ENCODE results near the gene ARSB.
"Not testable (repeated sequence)": the region's sequence is repeated elsewhere in the genome, so short reads cannot be mapped to it uniquely, and the experiment has no call there.

The ARSB gene

GRCh38 chr5:78746021-78746770, 238.9 kb downstream of the ARSB start:
- Mint-ChIP-seq H3K4me1 (peaks cover under 1 to 1% of the 10 kb centered on the region in 2 donors), H3K9me3 (no peaks in the 10 kb centered on the region), H3K36me3 (peaks cover 0 to under 1% of the 10 kb centered on the region in 2 donors), H3K27ac (peak overlapping the region; percentile 11), H3K4me3 (no peak overlapping the region), H3K27me3 (no peaks in the 10 kb centered on the region)
- DNase-seq (no peak), ATAC-seq (replicated peaks) (no peak)

GRCh38 chr5:78744951-78745534, 240.1 kb downstream of the ARSB start:
- no peaks in the 10 kb centered on the region for H3K9me3 Mint-ChIP-seq
- H3K36me3 Mint-ChIP-seq: no peaks in the 10 kb centered on the region
- ATAC-seq (replicated peaks): no peak
- no peak for DNase-seq
- H3K4me3 Mint-ChIP-seq: no peak overlapping the region
- peaks cover 0 to 1% of the 10 kb centered on the region in 2 donors for H3K4me1 Mint-ChIP-seq
- H3K27me3 Mint-ChIP-seq: no peaks in the 10 kb centered on the region
- H3K27ac Mint-ChIP-seq: no peak overlapping the region

GRCh38 chr5:78741019-78741418, 244.1 kb downstream of the ARSB start:
- Mint-ChIP-seq H3K4me3 (no peak overlapping the region), H3K27ac (no peak overlapping the region), H3K36me3 (no peaks in the 10 kb centered on the region), H3K4me1 (peaks cover 3 to 4% of the 10 kb centered on the region in 2 donors), H3K27me3 (no peaks in the 10 kb centered on the region), H3K9me3 (no peaks in the 10 kb centered on the region)
- ATAC-seq (replicated peaks) (no peak), DNase-seq (no peak)

GRCh38 chr5:78738693-78739300, 246.3 kb downstream of the ARSB start:
- no peak for DNase-seq
- ATAC-seq (replicated peaks): no peak
- H3K4me3 Mint-ChIP-seq: no peak overlapping the region
- H3K4me1 Mint-ChIP-seq: peaks cover 17 to 19% of the 10 kb centered on the region in 2 donors
- no peak overlapping the region for H3K27ac Mint-ChIP-seq
- H3K36me3 Mint-ChIP-seq: peaks cover 0 to 3% of the 10 kb centered on the region in 2 donors
- H3K9me3 Mint-ChIP-seq: no peaks in the 10 kb centered on the region
- no peaks in the 10 kb centered on the region for H3K27me3 Mint-ChIP-seq

- peaks cover 24 to 26% of the 10 kb centered on the region in 2 donors for H3K4me1 Mint-ChIP-seq
- H3K27ac Mint-ChIP-seq: no peak overlapping the region
- ATAC-seq (replicated peaks) (no peak), DNase-seq (no peak)
- no peak overlapping the region for H3K4me3 Mint-ChIP-seq
- peaks cover 0 to 3% of the 10 kb centered on the region in 2 donors for H3K36me3 Mint-ChIP-seq
- H3K27me3 Mint-ChIP-seq: no peaks in the 10 kb centered on the region
- H3K9me3 Mint-ChIP-seq: no peaks in the 10 kb centered on the region
These were observed 247.0 kb downstream of the ARSB start for GRCh38 chr5:78738104-78738503.

- Mint-ChIP-seq H3K36me3 (peaks cover 0 to 3% of the 10 kb centered on the region in 2 donors), H3K27ac (peak overlapping the region; percentile 37), H3K4me1 (peaks cover 33 to 43% of the 10 kb centered on the region in 2 donors), H3K9me3 (no peaks in the 10 kb centered on the region), H3K27me3 (no peaks in the 10 kb centered on the region), H3K4me3 (no peak overlapping the region)
- no peak for ATAC-seq (replicated peaks)
- no peak for DNase-seq
These were observed 249.2 kb downstream of the ARSB start for GRCh38 chr5:78735834-78736463.

GRCh38 chr5:78734950-78735349, 250.2 kb downstream of the ARSB start:
- Mint-ChIP-seq H3K27ac (no peak overlapping the region), H3K4me1 (peaks cover 39 to 52% of the 10 kb centered on the region in 2 donors), H3K36me3 (peaks cover 3 to 7% of the 10 kb centered on the region in 2 donors), H3K9me3 (peaks cover 3% of the 10 kb centered on the region in 2 donors), H3K27me3 (no peaks in the 10 kb centered on the region), H3K4me3 (no peak overlapping the region)
- DNase-seq (no peak), ATAC-seq (replicated peaks) (no peak)

- DNase-seq (no peak), ATAC-seq (replicated peaks) (no peak)
- Mint-ChIP-seq H3K9me3 (peaks cover 3% of the 10 kb centered on the region in 2 donors), H3K36me3 (peaks cover 3 to 7% of the 10 kb centered on the region in 2 donors), H3K27ac (peak overlapping the region; percentile 80), H3K27me3 (no peaks in the 10 kb centered on the region), H3K4me3 (no peak overlapping the region), H3K4me1 (peaks cover 42 to 57% of the 10 kb centered on the region in 2 donors)
These were observed 250.8 kb downstream of the ARSB start for GRCh38 chr5:78734094-78734845.

GRCh38 chr5:78732721-78733120, 252.4 kb downstream of the ARSB start:
- Mint-ChIP-seq H3K4me1 (peaks cover 49 to 69% of the 10 kb centered on the region in 2 donors), H3K4me3 (peak overlapping the region in 1 of 2 donors; percentile 14), H3K27ac (peak overlapping the region; percentile 67)
- not testable (repeated sequence) for H3K36me3 Mint-ChIP-seq, DNase-seq, H3K9me3 Mint-ChIP-seq, H3K27me3 Mint-ChIP-seq
- peak in 1 of 2 donors; percentile 13 for ATAC-seq (replicated peaks)

GRCh38 chr5:78731884-78732283, 253.2 kb downstream of the ARSB start:
- no peak overlapping the region for H3K27ac Mint-ChIP-seq
- H3K36me3 Mint-ChIP-seq: peaks cover 3 to 7% of the 10 kb centered on the region in 2 donors
- no peak overlapping the region for H3K4me3 Mint-ChIP-seq
- H3K9me3 Mint-ChIP-seq: peaks cover 3% of the 10 kb centered on the region in 2 donors
- no peaks in the 10 kb centered on the region for H3K27me3 Mint-ChIP-seq
- DNase-seq (no peak), ATAC-seq (replicated peaks) (no peak)
- peaks cover 51 to 75% of the 10 kb centered on the region in 2 donors for H3K4me1 Mint-ChIP-seq

- peaks cover 51 to 78% of the 10 kb centered on the region in 2 donors for H3K4me1 Mint-ChIP-seq
- DNase-seq: no peak
- H3K9me3 Mint-ChIP-seq: peaks cover 3 to 5% of the 10 kb centered on the region in 2 donors
These were observed 254.6 kb downstream of the ARSB start for GRCh38 chr5:78730300-78731094.

GRCh38 chr5:78727786-78728761, 257.0 kb downstream of the ARSB start:
- Mint-ChIP-seq H3K27me3 (no peaks in the 10 kb centered on the region), H3K4me3 (peak overlapping the region; percentile 69 to 74), H3K27ac (peak overlapping the region; percentile 98), H3K36me3 (peaks cover 3 to 4% of the 10 kb centered on the region in 2 donors), H3K4me1 (peaks cover 40 to 71% of the 10 kb centered on the region in 2 donors), H3K9me3 (peaks cover 3 to 5% of the 10 kb centered on the region in 2 donors)
- ATAC-seq (replicated peaks) (peak; percentile 91 to 92), DNase-seq (peak; percentile 83)

More at GRCh38 chr5:78730300-78731094, 254.6 kb downstream of the ARSB start:
- Mint-ChIP-seq H3K27ac (peak overlapping the region; percentile 65), H3K27me3 (no peaks in the 10 kb centered on the region), H3K4me3 (peak overlapping the region in 1 of 2 donors; percentile 22), H3K36me3 (peaks cover 3 to 4% of the 10 kb centered on the region in 2 donors)
- ATAC-seq (replicated peaks): no peak
